ENCODE results near the gene ADCY5.

Gene ADCY5

GRCh38 chr3:123281406-123281805 lies 167.5 kb downstream of the ADCY5 start:
- DNase-seq (ENCODE audit: extremely low read depth, low read depth), result no peak
- no peak overlapping the region for H3K4me3 ChIP-seq (replicated peaks; ENCODE audit: low read depth, low read length)
- no peak for TF ChIP-seq CTCF (IDR thresholded peaks at IDR 0.05; ENCODE audit: low read depth, low read length, missing control alignments)

DNA sequence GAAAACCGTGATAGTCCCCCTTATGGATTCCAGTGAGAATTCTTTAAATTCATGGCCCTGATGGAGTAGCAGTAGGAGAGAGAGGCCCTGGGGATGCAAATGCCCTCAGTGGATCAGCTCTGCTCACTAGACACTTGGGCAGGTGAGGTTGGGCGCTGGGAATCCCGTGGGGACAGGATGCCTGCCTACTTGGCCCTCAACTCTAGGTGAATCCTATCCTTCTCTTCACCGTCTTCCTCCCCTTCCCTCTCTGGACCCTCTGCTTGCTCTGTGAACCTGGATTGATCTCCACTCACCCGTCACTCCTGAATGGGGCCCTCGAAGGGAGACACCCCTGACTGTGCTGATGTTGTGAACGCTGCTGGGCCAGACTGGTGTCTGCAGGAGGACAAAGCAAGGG lies 169.8 kb downstream of the ADCY5 start:
- no peak for TF ChIP-seq CTCF (IDR thresholded peaks at IDR 0.05; ENCODE audit: low read depth, low read length, missing control alignments)
- DNase-seq (ENCODE audit: extremely low read depth, low read depth), result no peak
- H3K4me3 ChIP-seq (replicated peaks; ENCODE audit: low read depth, low read length), result no peak overlapping the region

GRCh38 chr3:123278446-123278845 lies 170.4 kb downstream of the ADCY5 start:
- TF ChIP-seq CTCF (IDR thresholded peaks at IDR 0.05; ENCODE audit: low read depth, low read length, missing control alignments), result no peak
- H3K4me3 ChIP-seq (replicated peaks; ENCODE audit: low read depth, low read length), result no peak overlapping the region
- DNase-seq (ENCODE audit: extremely low read depth, low read depth), result no peak

DNA sequence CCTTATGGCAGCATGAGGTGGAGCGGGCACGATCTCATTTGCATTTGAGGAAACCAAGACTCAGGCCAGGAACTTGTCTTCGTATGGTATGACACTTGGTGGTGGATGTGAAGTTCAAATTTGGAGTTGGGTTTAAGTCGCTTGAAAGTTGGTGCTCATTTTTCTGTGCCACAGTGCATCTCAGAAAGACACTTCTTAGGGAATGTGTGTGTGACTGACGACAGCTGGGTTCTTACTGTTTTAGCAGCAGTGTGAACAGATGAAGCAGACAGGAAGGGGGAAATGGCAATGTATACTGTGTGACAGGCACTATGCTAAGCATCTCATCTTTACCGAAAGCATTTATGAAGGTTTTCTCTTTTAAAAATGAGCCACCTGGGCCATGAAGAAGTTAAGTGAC lies 171.8 kb downstream of the ADCY5 start:
- TF ChIP-seq CTCF (IDR thresholded peaks at IDR 0.05; ENCODE audit: low read depth, low read length, missing control alignments), result no peak
- no peak for DNase-seq (ENCODE audit: extremely low read depth, low read depth)

DNA sequence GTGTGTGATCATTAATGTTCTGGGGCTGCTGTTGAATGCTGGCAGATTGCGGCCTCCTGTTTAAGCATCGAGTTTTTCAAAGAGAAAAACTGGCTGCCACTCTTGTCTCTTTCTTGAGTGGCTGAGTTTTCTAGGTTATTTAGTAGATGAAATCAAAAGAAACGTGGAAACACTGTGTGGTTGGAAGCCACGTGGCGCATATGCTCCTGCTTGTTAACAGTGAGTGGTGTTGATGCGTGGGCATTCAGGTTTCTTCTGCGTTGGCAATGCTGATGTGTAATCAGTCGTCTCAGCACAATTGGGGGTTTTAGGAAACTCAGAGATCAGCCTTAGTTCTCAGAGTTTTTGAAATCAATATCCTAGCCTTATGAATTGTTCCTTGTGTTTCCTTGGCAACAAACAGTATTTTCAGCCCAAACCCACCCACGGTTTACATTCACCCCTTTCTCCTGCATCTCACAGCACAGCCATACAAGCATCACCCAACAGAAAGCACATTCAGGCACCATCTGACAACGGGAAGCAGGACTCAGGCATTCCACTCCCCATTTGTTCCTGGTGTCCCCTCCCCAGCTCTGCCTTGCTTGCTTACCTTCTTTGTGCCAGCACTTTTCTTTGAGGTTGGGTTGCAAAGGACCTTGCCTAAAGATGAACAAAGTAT lies 172.4 kb downstream of the ADCY5 start:
- TF ChIP-seq CTCF (IDR thresholded peaks at IDR 0.05; ENCODE audit: low read depth, low read length, missing control alignments), result no peak
- no peak for DNase-seq (ENCODE audit: extremely low read depth, low read depth)
- no peak overlapping the region for H3K4me3 ChIP-seq (replicated peaks; ENCODE audit: low read depth, low read length)

More for the DNA sequence above, 171.8 kb downstream of the ADCY5 start:
- H3K4me3 ChIP-seq (replicated peaks; ENCODE audit: low read depth, low read length), result no peak overlapping the region

GRCh38 chr3:123275691-123276090 lies 173.2 kb downstream of the ADCY5 start:
- no peak overlapping the region for H3K4me3 ChIP-seq (replicated peaks; ENCODE audit: low read depth, low read length)
- no peak for TF ChIP-seq CTCF (IDR thresholded peaks at IDR 0.05; ENCODE audit: low read depth, low read length, missing control alignments)
- no peak for DNase-seq (ENCODE audit: extremely low read depth, low read depth)

- no peak overlapping the region for H3K4me3 ChIP-seq (replicated peaks; ENCODE audit: low read depth, low read length)
- no peak for TF ChIP-seq CTCF (IDR thresholded peaks at IDR 0.05; ENCODE audit: low read depth, low read length, missing control alignments)
- no peak for DNase-seq (ENCODE audit: extremely low read depth, low read depth)
Observed at GRCh38 chr3:123272547-123272946, 176.3 kb downstream of the ADCY5 start.
